Pons (tissue), 1 donor: ENCODE data around the gene ZCCHC24.
A peak's percentile ranks its signal among the peaks of the same experiment; 100 is the strongest.

Experiments
- DNase-seq: peaks from one replicate; pipeline ENCODE4 v3.0.0-alpha.2; 2016; ENCODE audit warnings: low spot score

ZCCHC24 gene

DNA sequence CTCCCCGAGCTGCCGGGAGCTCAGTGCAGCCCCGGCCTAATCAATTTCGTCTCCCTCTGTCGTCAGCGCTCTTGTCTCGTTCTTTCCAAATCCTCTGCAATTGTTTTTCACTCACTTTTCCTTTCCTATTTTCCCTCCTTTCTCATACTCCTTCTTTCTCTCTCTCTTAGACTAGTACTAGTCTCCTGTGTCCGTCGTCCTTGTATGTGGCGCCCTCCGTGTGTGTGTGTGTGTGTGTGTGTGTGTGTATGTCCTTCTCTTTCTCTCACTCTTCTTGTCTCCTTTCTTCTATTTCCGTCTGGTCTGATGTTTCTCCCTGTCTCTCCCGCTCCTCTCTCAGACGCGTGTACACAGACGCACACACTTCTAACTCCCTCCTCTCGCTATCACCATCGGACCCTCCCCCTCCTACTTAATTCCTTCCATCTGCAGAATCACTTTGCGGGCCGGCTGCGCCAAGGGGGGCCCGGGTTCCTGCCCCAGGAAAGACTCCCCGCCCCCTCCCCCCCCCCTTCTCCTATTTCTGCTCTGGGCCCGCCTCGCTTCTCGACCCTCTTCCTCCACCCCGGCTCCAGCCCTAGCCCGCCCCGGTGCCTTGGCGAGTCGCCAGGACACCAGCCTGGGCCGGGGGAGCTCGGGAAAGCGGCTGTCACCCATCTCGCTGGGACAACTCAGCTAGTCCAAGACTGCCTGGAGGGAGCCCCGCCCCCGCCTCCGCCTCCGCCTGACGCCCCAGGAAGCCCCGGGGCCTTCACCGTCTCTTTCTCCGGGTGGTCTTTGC, 743 bp upstream of the ZCCHC24 start:
- DNase-seq = no peak

DNA sequence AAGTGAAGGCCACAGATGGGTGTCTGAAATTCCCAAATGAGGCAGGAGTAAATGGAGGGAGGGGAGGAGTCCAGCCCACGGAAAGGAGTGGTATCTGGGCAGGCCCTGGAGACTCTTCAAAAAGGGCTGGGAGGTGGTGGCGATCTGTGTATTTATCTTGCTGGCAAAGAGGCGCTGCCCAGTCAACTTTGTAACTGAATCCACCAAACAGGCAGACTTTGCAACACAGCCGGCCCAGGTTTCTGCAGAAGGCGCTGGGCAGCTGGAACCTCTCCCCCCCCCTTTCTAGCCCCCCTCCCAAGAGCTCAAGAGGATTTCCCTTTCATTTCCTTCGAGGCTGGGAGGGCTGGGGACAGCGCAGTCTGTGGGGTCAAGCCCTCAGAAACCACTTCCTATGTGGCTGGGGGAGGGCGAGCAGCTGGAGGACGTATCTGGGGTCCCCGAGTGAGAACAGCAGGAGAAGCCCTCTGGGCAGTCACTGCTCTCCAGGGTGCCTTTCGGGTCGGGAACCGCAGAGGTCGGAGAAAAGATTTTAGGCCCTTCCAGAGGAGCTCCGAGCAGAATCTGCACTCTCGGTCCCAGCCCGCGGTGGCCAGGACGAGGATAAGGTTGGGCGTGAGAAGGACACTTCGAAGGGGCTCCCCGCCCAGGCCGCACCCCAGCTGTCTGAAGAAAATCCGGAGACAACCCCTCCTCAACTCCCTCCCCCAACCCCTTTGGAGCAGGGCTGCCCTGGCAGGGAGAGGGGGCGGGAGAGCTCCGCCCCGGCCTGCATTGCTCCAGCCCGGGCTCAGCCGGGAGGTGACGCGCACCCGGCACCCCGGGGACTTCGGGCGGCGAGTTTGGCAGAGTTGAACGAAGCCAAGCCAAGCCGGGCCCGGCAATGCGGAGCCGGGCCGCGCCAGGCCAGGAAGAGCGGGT, 965 bp downstream of the ZCCHC24 start:
- no peak for DNase-seq

DNA sequence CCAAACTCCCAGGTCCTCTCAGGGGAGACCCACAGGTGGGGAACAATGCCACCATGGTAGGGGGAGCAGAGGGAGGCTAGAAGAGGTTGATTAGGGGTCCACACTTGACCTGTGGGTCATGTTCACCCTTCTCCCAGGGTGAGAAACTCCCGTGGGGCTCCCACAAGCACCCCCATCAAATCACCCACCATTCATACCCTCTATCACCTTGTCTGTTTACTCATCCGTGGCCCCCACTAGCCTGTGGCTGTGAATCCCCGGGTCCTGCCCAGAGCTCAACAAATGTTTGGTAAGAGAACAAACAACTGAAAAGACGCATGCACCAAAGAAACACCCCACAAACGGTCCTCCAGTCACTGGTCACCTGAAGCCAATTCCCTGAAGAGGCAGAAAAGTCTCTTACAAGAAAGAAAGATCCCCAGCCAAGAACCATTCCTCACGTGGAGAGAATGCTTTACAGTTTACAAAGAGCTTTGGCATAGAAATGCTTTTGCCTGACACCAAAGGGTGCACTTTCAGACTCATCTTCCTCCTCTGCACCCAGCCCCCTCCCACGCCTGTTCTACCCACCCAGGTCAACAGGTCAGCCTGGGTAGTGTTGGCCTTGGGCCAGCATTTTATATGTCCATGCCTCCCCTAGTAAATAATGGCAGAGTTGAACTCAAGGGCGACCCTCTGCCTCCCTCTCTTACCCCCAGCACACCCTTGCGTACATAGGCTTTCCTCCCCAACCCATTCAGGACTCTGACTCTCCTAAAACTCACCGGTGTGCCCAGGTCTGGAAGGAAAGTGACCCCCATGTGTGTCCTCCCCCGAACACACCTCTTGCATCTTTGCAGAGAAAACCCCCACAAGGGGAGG, 1.9 kb downstream of the ZCCHC24 start:
- DNase-seq = no peak

DNA sequence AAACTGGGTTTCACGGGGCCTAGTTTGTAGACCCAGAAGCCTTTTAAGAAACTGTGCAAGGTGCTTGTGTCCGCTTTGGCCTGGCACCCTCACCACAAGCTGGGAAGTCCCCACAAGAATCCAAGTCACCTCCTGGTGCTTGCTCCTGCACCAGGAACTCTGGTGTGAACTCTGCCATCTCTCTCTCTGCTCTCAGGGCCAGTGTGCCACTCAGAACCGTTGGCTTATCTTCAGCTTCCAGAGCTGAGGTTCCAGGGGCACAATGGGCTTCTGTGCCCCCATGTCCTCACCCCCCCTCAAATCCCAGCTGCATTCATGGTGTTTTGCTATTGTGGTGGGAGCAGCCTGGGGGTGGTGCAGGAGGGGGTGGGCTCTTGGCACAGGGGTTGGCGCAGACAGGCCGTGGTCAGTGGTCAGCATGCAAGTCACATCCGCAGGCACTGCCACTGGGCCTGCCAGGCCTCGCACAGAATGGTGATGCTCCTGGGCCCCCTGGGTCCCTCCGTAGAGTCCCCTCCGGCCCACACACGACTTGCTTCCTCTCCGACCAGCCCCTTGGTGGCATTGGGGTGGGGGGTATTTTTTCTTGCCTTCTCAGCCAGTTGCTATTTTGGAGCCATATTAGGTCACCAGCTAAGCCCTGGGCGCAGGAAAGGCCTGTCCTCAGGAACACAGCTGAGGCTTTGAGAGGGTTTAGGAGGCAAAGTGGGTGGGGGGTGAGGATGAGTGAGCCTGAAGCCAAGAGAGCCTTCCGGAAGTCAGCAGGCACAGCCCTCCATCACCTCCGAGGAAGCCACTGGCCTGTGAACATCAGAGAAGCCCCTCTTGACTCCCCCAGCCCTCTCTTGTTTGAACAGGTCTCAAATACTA, 3.0 kb downstream of the ZCCHC24 start:
- DNase-seq = peak; percentile 98

GRCh38 chr10:79441433-79441832, 4.0 kb downstream of the ZCCHC24 start:
- no peak for DNase-seq

GRCh38 chr10:79440281-79440680, 5.1 kb downstream of the ZCCHC24 start:
- DNase-seq = no peak

GRCh38 chr10:79438699-79439085, 6.7 kb downstream of the ZCCHC24 start:
- no peak for DNase-seq

- peak; percentile 83 for DNase-seq
These were observed 7.3 kb downstream of the ZCCHC24 start for GRCh38 chr10:79438021-79438698.

DNA sequence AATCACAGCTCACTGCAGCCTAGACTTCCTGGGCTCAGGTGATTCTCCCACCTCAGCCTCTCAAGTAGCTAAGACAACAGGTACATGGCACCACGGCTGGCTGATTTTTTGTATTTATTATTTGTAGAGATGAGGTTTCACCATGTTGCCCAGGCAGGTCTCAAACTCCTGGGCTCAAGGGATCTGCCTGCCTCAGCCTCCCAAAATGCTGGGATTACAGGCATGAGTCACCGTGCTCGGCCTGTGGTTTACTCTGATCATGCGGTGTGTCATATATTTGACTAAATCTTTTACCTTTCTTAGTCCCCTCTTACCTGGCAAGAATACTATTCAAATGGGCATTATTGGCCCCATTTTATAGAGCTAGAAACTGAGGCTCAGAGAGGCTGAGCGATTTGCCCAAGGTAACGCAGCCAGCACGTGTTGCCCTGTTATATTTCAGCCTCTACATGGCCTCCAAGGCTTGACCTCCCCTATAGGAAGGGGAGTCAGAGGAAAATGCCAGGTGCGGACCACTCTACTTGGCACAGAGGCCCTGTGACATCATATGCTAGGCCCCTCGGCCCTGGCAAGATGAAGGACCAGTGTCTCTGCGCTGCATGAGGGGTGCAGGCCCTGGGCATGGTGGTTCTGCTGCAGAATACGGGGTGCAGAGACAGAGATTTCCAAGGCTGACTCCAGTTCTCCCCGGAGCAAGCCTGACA, 8.2 kb downstream of the ZCCHC24 start:
- no peak for DNase-seq

- no peak for DNase-seq
These were observed 8.6 kb downstream of the ZCCHC24 start for GRCh38 chr10:79436850-79437103.

DNA sequence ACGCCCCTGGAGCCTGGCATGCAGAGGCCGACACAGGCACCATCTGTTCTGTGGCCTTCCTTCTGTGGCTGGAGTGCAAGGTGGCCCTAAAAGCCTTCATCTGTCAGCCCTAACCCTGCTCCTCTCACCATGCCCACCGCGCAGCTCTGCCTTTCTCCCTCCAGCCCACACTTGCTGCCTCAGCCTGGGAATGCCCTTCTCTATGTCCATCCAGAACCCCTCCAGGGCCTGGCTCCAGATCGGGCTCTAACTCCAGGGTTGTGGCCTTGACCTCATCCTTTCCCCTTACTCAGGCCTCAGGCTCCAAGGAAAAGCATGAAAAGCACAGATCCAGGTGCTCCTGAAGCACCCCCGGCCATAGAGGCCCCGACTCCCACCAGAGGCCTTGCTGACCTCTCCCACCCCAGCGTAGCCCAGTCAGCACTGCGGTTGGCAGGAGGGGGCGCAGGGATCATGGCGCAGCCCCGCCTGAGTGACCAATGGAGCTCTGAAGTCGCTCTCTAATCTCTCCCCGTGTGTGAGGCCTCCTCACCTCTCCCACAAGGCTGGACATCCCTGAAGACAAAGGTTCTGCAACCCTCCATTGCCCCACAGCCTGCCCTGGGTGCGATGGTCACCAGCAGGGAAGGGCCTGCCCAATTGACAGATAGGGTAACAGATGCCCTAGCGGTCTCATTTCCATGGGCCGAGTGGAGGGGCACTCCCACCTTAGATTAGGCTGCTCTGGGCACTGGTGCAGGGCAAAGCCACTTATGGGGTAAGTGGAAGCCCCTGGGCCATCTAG, 9.2 kb downstream of the ZCCHC24 start:
- no peak for DNase-seq

GRCh38 chr10:79435271-79436065, 10.0 kb downstream of the ZCCHC24 start:
- no peak for DNase-seq

- no peak for DNase-seq
These were observed 10.6 kb downstream of the ZCCHC24 start for GRCh38 chr10:79434821-79435251.

DNA sequence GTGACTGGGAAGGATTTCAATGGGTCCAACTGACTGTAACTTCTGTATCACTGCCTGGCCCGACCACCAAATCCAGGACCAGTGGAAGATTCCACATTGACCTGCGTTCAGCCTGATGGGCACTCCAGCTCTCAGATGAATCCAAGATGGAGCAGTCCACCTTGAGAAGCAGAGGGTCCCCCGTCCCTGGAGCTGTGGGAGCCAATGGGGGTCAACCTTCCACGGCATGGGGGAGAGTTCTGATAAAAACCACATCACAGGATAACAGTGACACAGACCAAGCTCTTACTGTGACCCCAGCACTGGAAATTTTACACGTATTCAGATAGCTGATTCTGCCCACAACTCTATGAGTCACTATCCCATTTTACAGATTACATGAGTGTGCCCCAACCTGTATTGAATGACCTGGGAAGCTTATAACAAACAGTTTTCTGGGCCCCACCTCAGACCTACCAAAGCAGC, 11.2 kb downstream of the ZCCHC24 start:
- no peak for DNase-seq

DNA sequence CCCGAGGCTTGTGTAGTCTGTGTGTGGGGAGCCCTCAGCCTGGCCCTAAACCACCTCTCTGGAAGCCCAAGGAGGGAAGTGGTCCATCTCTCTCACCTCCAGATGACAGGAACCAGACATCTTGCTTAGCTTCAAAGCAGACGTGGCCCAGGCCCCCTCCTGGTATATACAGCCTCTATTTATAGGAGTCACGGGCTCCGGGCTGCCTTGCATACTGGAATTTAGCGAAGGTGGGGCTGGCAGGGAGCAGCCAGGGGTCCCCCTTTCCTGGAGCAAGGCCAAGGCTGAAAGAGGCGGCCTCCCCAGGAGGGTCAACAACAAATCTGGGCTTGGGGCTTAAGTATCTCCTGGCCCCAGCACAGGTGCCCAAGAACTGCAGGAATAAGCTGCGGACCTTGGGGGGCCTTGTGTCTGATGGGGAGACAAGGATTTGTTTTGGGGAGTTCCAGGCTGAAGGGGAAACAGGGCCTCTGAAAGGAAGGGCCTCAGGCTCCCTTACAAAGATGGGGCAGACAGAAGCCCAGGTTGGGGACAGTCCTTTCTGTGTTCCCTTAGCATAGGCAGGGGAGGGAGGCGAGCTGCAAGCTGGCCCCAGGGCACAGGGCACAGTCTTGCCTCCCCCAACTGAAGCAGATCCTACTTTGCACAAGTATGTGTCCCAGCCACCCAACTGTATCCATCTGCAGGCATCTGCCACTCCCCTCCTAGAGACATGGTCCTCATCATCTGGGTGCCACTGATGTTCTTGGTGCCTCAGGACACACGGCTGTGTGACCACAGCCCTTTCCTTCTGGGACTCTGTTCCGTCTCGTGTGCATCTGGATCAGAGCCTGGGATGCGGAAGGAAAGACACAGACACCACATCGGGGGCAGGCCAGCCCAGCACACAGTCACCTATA, 11.9 kb downstream of the ZCCHC24 start:
- no peak for DNase-seq

- no peak for DNase-seq
These were observed 13.3 kb downstream of the ZCCHC24 start for GRCh38 chr10:79431891-79432831.
